Body of pancreas (tissue), 4 donors: ENCODE results near the gene SORCS2.

Experiments used
- CTCF ChIP-seq, 7 experiments: fragments of 450-650 bp in 4 of 7; fragments of 200-600 bp in 3 of 7; sonication (generic) in 3 of 7; IDR thresholded peaks; one replicate each; pipeline ENCODE4 v1.5.1; 2016 to 2019; ENCODE audit warnings: antibody characterized with exemption in 7 of 7
- POLR2A ChIP-seq, 3 donors: fragments of 450-650 bp; IDR thresholded peaks; one replicate each; pipeline ENCODE4 v1.6.1; 2016; ENCODE audit warnings: antibody characterized with exemption in 3 of 3, mild to moderate bottlenecking in 2 of 3

GRCh38 chr4:7255488-7255881, 63.1 kb downstream of the SORCS2 start:
- TF ChIP-seq CTCF (IDR thresholded peaks at IDR 0.05) (no peak), POLR2A (IDR thresholded peaks at IDR 0.05) (no peak)
